ENCODE results near the gene OR13C5. TPM values are rescaled to one million over a fixed set of nuclear protein-coding genes. Genes with fewer than 3 reads are reported as not detected.

The OR13C5 gene
- total and polyA plus RNA-seq, 2 donors (not counting 1 experiment from before 2014, with no cell fraction given): not detected

DNA sequence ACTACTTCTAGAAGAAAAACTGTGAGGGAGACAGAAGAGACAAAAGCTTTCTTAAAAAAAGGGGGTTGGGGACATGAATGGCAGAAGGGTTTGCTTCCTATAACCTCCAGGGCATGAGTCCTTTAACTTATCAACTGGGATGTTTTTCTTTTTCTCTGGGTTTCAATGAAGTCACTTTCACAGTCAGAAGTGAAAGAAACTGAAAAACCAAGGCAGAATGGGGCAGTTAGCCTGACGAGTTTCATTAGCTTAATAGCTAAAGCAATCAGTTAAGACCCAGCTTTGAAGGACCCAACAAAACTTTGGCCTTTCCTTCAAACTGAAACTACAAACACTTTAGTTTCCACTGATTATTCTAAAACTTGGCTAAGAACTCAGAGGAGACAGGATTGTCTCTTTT is 34.9 kb downstream of the OR13C5 start:
- H3K27ac ChIP-seq (ENCODE audit: insufficient read depth, low read length): no peak overlapping the region
- H3K27me3 ChIP-seq (ENCODE audit: control insufficient read depth, insufficient read depth, low read length): no peaks in the 10 kb centered on the region
- H3K9me3 ChIP-seq (ENCODE audit: control insufficient read depth, insufficient read depth, low read depth, low read length): no peaks in the 10 kb centered on the region
- H3K79me2 ChIP-seq (ENCODE audit: control insufficient read depth, insufficient read depth, low read length): no peaks in the 10 kb centered on the region
- H2AFZ ChIP-seq (ENCODE audit: low read length): no peak overlapping the region
- no peaks in the 10 kb centered on the region for H4K20me1 ChIP-seq (ENCODE audit: control insufficient read depth, extremely low read depth, insufficient read depth, low read length)
- no peak overlapping the region for H3K9ac ChIP-seq (ENCODE audit: insufficient read depth, low read length)
- no peaks in the 10 kb centered on the region for H3K36me3 ChIP-seq (ENCODE audit: control insufficient read depth, insufficient read depth, low read length)
- TF ChIP-seq, protein P1, sequence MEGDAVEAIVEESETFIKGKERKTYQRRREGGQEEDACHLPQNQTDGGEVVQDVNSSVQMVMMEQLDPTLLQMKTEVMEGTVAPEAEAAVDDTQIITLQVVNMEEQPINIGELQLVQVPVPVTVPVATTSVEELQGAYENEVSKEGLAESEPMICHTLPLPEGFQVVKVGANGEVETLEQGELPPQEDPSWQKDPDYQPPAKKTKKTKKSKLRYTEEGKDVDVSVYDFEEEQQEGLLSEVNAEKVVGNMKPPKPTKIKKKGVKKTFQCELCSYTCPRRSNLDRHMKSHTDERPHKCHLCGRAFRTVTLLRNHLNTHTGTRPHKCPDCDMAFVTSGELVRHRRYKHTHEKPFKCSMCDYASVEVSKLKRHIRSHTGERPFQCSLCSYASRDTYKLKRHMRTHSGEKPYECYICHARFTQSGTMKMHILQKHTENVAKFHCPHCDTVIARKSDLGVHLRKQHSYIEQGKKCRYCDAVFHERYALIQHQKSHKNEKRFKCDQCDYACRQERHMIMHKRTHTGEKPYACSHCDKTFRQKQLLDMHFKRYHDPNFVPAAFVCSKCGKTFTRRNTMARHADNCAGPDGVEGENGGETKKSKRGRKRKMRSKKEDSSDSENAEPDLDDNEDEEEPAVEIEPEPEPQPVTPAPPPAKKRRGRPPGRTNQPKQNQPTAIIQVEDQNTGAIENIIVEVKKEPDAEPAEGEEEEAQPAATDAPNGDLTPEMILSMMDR (conservative IDR thresholded peaks at IDR 0.05 in 1 of 2, IDR thresholded peaks at IDR 0.05 in 1 of 2; ENCODE audit: low read depth in 1 of 2, low read length in 2 of 2): no peak
- no peak for TF ChIP-seq EZH2 (IDR thresholded peaks at IDR 0.05; ENCODE audit: low read length, missing control alignments)
- no peak for DNase-seq (ENCODE audit: low read depth in 2 of 2)
- H3K4me3 ChIP-seq (replicated peaks in 1 of 4; ENCODE audit: control extremely low read depth in 1 of 4, insufficient read depth in 1 of 4, low read depth in 3 of 4, low read length in 4 of 4): no peak overlapping the region
- H3K4me2 ChIP-seq (ENCODE audit: extremely low read depth, insufficient read depth, low read length): no peak overlapping the region
- H3K4me1 ChIP-seq (ENCODE audit: control insufficient read depth, extremely low read depth, insufficient read depth, low read length): no peaks in the 10 kb centered on the region

DNA sequence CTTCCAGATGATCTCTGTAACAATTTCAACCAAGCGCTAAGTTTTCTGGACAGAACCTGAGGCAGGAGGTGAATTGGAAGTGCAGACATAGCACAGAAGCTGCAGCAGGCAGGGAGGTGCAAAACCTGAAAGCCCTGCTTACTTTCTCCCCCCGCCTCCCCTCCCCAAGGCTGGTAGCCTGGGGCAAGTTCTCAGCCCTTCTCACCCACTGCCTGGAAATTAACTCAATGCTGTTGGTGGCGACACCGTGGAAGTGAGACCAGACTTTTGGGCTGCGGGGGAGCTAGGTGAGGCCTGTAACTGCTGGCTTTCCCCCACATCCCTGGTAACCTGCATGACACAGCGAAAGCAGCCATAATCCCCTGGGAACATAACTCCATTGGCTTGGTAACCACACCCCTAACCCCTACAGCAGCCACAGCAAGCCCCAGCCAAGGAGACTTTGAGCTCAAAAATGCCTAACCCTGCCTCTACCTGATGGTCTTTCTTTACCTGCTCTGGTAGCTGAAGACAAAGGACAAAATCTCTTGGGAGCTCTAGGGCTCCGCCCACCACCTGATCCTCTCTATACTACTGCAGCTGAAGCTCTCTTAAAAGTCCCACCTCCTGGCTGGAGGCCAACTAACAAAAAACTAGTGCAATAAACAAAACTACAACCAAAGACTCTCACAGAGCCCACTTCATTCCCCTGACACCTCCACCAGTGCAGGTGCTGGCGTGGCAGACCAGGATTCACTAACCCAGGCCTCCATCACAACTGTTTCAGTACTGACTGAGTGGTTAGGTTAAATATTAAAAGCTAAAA is 42.2 kb downstream of the OR13C5 start:
- Histone ChIP-seq H3K9me3 (ENCODE audit: control insufficient read depth, insufficient read depth, low read depth, low read length) (no peaks in the 10 kb centered on the region), H3K4me2 (ENCODE audit: extremely low read depth, insufficient read depth, low read length) (no peak overlapping the region), H3K79me2 (ENCODE audit: control insufficient read depth, insufficient read depth, low read length) (no peaks in the 10 kb centered on the region), H3K36me3 (ENCODE audit: control insufficient read depth, insufficient read depth, low read length) (no peaks in the 10 kb centered on the region), H3K27ac (ENCODE audit: insufficient read depth, low read length) (no peak overlapping the region), H3K27me3 (ENCODE audit: control insufficient read depth, insufficient read depth, low read length) (no peaks in the 10 kb centered on the region), H3K4me3 (replicated peaks in 1 of 4; ENCODE audit: control extremely low read depth in 1 of 4, insufficient read depth in 1 of 4, low read depth in 3 of 4, low read length in 4 of 4) (no peak overlapping the region), H3K9ac (ENCODE audit: insufficient read depth, low read length) (no peak overlapping the region), H4K20me1 (ENCODE audit: control insufficient read depth, extremely low read depth, insufficient read depth, low read length) (no peaks in the 10 kb centered on the region), H3K4me1 (ENCODE audit: control insufficient read depth, extremely low read depth, insufficient read depth, low read length) (no peaks in the 10 kb centered on the region), H2AFZ (ENCODE audit: low read length) (no peak overlapping the region)
- DNase-seq (ENCODE audit: low read depth in 2 of 2): no peak
- TF ChIP-seq, protein P1 (conservative IDR thresholded peaks at IDR 0.05 in 1 of 2, IDR thresholded peaks at IDR 0.05 in 1 of 2; ENCODE audit: low read depth in 1 of 2, low read length in 2 of 2): no peak
- TF ChIP-seq EZH2 (IDR thresholded peaks at IDR 0.05; ENCODE audit: low read length, missing control alignments): no peak

DNA sequence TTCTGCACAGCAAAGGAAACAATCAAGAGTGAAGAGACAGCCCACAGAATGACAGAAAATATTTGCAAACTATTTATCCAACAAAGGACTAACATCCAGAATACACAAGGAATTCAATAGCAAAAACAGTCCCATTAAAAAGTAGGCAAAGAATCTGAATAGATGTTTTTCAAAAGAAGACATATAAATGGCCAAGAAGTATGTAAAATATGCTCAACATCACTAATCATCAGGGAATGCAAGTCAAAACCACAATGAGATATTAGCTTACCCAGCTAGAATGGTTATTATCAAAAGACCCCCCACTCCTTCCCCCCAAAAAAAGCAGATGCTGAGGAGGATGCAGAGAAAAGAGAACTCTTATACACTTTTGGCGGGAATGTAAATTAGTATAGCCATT is 43.7 kb downstream of the OR13C5 start:
- Histone ChIP-seq H3K4me2 (ENCODE audit: extremely low read depth, insufficient read depth, low read length) (no peak overlapping the region), H3K4me3 (replicated peaks in 1 of 4; ENCODE audit: control extremely low read depth in 1 of 4, insufficient read depth in 1 of 4, low read depth in 3 of 4, low read length in 4 of 4) (no peak overlapping the region), H3K9me3 (ENCODE audit: control insufficient read depth, insufficient read depth, low read depth, low read length) (no peaks in the 10 kb centered on the region), H3K4me1 (ENCODE audit: control insufficient read depth, extremely low read depth, insufficient read depth, low read length) (no peaks in the 10 kb centered on the region), H3K9ac (ENCODE audit: insufficient read depth, low read length) (no peak overlapping the region), H4K20me1 (ENCODE audit: control insufficient read depth, extremely low read depth, insufficient read depth, low read length) (no peaks in the 10 kb centered on the region), H3K27ac (ENCODE audit: insufficient read depth, low read length) (no peak overlapping the region), H2AFZ (ENCODE audit: low read length) (no peak overlapping the region), H3K27me3 (ENCODE audit: control insufficient read depth, insufficient read depth, low read length) (no peaks in the 10 kb centered on the region), H3K36me3 (ENCODE audit: control insufficient read depth, insufficient read depth, low read length) (no peaks in the 10 kb centered on the region), H3K79me2 (ENCODE audit: control insufficient read depth, insufficient read depth, low read length) (no peaks in the 10 kb centered on the region)
- no peak for DNase-seq (ENCODE audit: low read depth in 2 of 2)
- TF ChIP-seq, protein P1 (conservative IDR thresholded peaks at IDR 0.05 in 1 of 2, IDR thresholded peaks at IDR 0.05 in 1 of 2; ENCODE audit: low read depth in 1 of 2, low read length in 2 of 2): no peak
- TF ChIP-seq EZH2 (IDR thresholded peaks at IDR 0.05; ENCODE audit: low read length, missing control alignments): no peak
